ENCODE measurements around the gene ELOB. TPM values are rescaled to one million over a fixed set of nuclear protein-coding genes. Genes with fewer than 3 reads are reported as not detected.

Gene ELOB
- total RNA-seq, 1 experiment from 2014 or later = 319 TPM

DNA sequence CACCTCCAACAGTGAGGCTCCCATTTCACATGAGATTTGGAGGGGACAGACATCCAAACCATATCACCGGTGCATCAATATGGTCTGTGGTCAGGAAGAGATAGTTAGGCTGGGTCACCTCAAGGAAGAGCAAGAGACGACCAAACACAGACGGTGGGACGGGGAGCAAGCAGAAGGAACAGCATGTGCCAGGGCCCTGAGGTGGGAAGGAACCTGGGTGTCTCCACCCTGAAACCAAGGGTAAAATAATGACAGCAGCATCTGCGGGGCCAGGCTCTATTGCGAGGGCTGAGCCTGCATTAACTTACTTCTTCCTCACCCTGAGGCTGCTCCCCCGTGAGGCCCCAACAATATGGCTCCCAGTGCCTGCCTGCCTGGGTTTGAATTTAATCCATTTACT is 31.1 kb upstream of the ELOB start:
- Histone ChIP-seq H3K4me1 (ENCODE audit: insufficient read depth, low read length) (no peaks in the 10 kb centered on the region), H4K20me1 (ENCODE audit: control insufficient read depth, insufficient read depth, insufficient read length) (no peaks in the 10 kb centered on the region), H3K27ac (ENCODE audit: insufficient read length, low read depth, low read length) (no peak overlapping the region), H4K8ac (replicated peaks; ENCODE audit: insufficient read length, low read depth, low read length) (no peak overlapping the region), H3K23me2 (ENCODE audit: insufficient read length, low read depth, low read length, poor library complexity, severe bottlenecking) (no peaks in the 10 kb centered on the region), H3K56ac (ENCODE audit: insufficient read length, low read depth, low read length) (no peak overlapping the region), H3K4ac (ENCODE audit: low read depth, low read length) (no peak overlapping the region), H3K27me3 (ENCODE audit: insufficient read depth, low read length) (no peaks in the 10 kb centered on the region), H3K9me3 (ENCODE audit: control insufficient read depth, low read depth, low read length) (peaks cover 10% of the 10 kb centered on the region), H4K5ac (ENCODE audit: insufficient read length, low read depth, low read length) (no peak overlapping the region), H3K14ac (ENCODE audit: insufficient read depth, low read length) (no peak overlapping the region), H3K23ac (ENCODE audit: insufficient read length, low read depth, low read length) (no peak overlapping the region), H4K91ac (ENCODE audit: insufficient read length, low read depth, low read length) (no peak overlapping the region), H2AFZ (ENCODE audit: low read length) (no peak overlapping the region), H3T11ph (ENCODE audit: low read length) (no peak overlapping the region), H2BK120ac (ENCODE audit: low read depth, low read length, poor library complexity, severe bottlenecking) (no peak overlapping the region), H3K18ac (ENCODE audit: insufficient read length, low read depth, low read length) (no peak overlapping the region), H3K9ac (ENCODE audit: extremely low read depth, insufficient read length, low read length) (no peak overlapping the region), H2BK15ac (ENCODE audit: low read depth, low read length) (no peak overlapping the region), H2AK5ac (ENCODE audit: insufficient read length, low read length) (no peak overlapping the region), H3K4me2 (ENCODE audit: insufficient read depth, insufficient read length, low read length) (no peak overlapping the region), H3K79me1 (ENCODE audit: insufficient read depth, low read depth, low read length, poor library complexity, severe bottlenecking) (no peaks in the 10 kb centered on the region), H2BK12ac (ENCODE audit: insufficient read length, low read depth, low read length) (no peak overlapping the region), H2BK5ac (ENCODE audit: insufficient read length, low read length) (no peak overlapping the region), H2BK20ac (ENCODE audit: low read depth, low read length, poor library complexity, severe bottlenecking) (no peak overlapping the region), H3K79me2 (ENCODE audit: insufficient read depth, low read length) (no peaks in the 10 kb centered on the region)
- Mint-ChIP-seq H3K4me1 (peaks cover 7% of the 10 kb centered on the region in 2 experiments; a peak in 3 of 4 replicates), H3K9me3 (peaks cover 22 to 27% of the 10 kb centered on the region in 2 experiments), H3K4me3 (no peak overlapping the region), H3K36me3 (ENCODE audit: insufficient read depth in 1 of 3, low read depth in 3 of 3) (peaks cover 0 to 4% (median 0%) of the 10 kb centered on the region in 3 experiments; a peak in 2 of 7 replicates), H3K27me3 (ENCODE audit: low read depth) (peaks cover 43% of the 10 kb centered on the region), H3K27ac (no peak overlapping the region)
- TF ChIP-seq, protein P1, sequence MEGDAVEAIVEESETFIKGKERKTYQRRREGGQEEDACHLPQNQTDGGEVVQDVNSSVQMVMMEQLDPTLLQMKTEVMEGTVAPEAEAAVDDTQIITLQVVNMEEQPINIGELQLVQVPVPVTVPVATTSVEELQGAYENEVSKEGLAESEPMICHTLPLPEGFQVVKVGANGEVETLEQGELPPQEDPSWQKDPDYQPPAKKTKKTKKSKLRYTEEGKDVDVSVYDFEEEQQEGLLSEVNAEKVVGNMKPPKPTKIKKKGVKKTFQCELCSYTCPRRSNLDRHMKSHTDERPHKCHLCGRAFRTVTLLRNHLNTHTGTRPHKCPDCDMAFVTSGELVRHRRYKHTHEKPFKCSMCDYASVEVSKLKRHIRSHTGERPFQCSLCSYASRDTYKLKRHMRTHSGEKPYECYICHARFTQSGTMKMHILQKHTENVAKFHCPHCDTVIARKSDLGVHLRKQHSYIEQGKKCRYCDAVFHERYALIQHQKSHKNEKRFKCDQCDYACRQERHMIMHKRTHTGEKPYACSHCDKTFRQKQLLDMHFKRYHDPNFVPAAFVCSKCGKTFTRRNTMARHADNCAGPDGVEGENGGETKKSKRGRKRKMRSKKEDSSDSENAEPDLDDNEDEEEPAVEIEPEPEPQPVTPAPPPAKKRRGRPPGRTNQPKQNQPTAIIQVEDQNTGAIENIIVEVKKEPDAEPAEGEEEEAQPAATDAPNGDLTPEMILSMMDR (conservative IDR thresholded peaks at IDR 0.05) = no peak
- no peak for DNase-seq
- no CpG with 5 or more reads among the region's 7 CpGs for WGBS (ENCODE audit: extremely low coverage, insufficient read length, low lambda C conversion rate)
